Measurements from ENCODE around the gene ZHX3. TPM values are rescaled to one million over a fixed set of nuclear protein-coding genes. Genes with fewer than 3 reads are reported as not detected.
A peak's percentile ranks its signal among the peaks of the same experiment; 100 is the strongest.

Gene ZHX3
- total and polyA plus RNA-seq, 2 of the 4 experiments (the other 2 are of a cell fraction) = 25.0 to 28.0 TPM

- TF ChIP-seq RCOR1 (IDR thresholded peaks at IDR 0.05; ENCODE audit: insufficient replicate concordance, low read length) = no peak
Observed at GRCh38 chr20:41145821-41146620, 171.5 kb downstream of the ZHX3 start (continued).

DNA sequence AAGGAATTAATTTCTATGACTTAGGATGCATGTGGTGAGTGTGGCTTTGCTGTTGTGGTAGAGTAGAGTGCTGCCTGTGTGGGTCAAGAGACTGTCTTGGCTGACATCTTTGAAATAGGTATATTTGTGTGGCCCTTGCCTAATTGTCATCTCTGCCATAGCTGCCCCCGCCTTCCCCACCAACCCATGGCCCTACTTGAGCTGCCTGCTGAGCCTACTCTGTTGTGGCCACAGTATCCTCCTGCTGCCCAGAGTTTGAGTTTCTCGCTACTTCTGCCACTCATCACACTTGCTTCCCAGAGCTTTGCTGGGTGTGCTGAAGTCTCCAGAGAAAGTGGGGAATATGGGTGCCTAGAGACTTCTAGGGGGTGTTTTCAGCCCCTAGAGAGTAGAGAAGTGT is 172.2 kb downstream of the ZHX3 start:
- H3K79me1 ChIP-seq (ENCODE audit: low read depth in 1 of 2, low read length in 2 of 2) = peaks cover 34 to 99% of the 10 kb centered on the region in 2 experiments
- TF ChIP-seq RFX5 (IDR thresholded peaks at IDR 0.05; ENCODE audit: low read depth, low read length) (no peak), CEBPB (IDR thresholded peaks at IDR 0.05; ENCODE audit: low read depth, low read length) (no peak), SMC3 (IDR thresholded peaks at IDR 0.05; ENCODE audit: low read depth, low read length) (no peak), POLR2A (IDR thresholded peaks at IDR 0.05; ENCODE audit: low read depth, low read length) (no peak), MAFK (IDR thresholded peaks at IDR 0.05; ENCODE audit: low read depth, low read length) (no peak), MXI1 (IDR thresholded peaks at IDR 0.05; ENCODE audit: borderline replicate concordance, low read depth, low read length) (no peak), CHD1 (IDR thresholded peaks at IDR 0.05; ENCODE audit: low read depth, low read length) (no peak), NFE2L2 (IDR thresholded peaks at IDR 0.05; ENCODE audit: low read depth, low read length) (no peak)
- TF ChIP-seq, protein P1, sequence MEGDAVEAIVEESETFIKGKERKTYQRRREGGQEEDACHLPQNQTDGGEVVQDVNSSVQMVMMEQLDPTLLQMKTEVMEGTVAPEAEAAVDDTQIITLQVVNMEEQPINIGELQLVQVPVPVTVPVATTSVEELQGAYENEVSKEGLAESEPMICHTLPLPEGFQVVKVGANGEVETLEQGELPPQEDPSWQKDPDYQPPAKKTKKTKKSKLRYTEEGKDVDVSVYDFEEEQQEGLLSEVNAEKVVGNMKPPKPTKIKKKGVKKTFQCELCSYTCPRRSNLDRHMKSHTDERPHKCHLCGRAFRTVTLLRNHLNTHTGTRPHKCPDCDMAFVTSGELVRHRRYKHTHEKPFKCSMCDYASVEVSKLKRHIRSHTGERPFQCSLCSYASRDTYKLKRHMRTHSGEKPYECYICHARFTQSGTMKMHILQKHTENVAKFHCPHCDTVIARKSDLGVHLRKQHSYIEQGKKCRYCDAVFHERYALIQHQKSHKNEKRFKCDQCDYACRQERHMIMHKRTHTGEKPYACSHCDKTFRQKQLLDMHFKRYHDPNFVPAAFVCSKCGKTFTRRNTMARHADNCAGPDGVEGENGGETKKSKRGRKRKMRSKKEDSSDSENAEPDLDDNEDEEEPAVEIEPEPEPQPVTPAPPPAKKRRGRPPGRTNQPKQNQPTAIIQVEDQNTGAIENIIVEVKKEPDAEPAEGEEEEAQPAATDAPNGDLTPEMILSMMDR (conservative IDR thresholded peaks at IDR 0.05; ENCODE audit: low read depth, low read length) = no peak
- H3K56ac ChIP-seq (ENCODE audit: extremely low read depth, insufficient read depth, low read length) = no peak overlapping the region
- dilution Hi-C loops (cut with HindIII; ENCODE audit: low sequenced_read_pairs, unreplicated experiment) = no loop called here
- DNase-seq (no peak), ATAC-seq (ENCODE audit: low read depth) (no peak)
- H3K18ac ChIP-seq (ENCODE audit: low read depth, low read length) = no peak overlapping the region
- H3K27ac ChIP-seq (ENCODE audit: insufficient read depth, low read length) = no peak overlapping the region
- no peak overlapping the region for H3K4me3 ChIP-seq (ENCODE audit: insufficient read depth, low read depth, low read length)
- H4K8ac ChIP-seq (ENCODE audit: low read depth in 2 of 2, low read length in 2 of 2) = no peak overlapping the region
- no peak overlapping the region for H2AK5ac ChIP-seq (ENCODE audit: low read depth, low read length)
- H2BK5ac ChIP-seq (ENCODE audit: low read depth, low read length, poor library complexity, severe bottlenecking) = no peak overlapping the region
- no peak overlapping the region for H4K5ac ChIP-seq (ENCODE audit: low read depth, low read length)
- H3K27me3 ChIP-seq (ENCODE audit: control insufficient read depth, insufficient read depth, low read length) = no peaks in the 10 kb centered on the region
- H4K20me1 ChIP-seq (ENCODE audit: insufficient read depth, low read length) = peaks cover 100% of the 10 kb centered on the region
- H3K23ac ChIP-seq (ENCODE audit: low read depth, low read length) = peak overlapping the region; percentile 14; the same call in 1 of the 2 replicates
- H3K9me1 ChIP-seq (ENCODE audit: insufficient read depth, low read length) = peaks cover 62% of the 10 kb centered on the region
- POLR2A ChIA-PET (ENCODE audit: unreplicated experiment) = no interaction called here
- H3K4me1 ChIP-seq (ENCODE audit: control insufficient read depth, insufficient read depth, low read length) = peaks cover 17% of the 10 kb centered on the region
- CTCF ChIA-PET = no interaction called here
- intact Hi-C loops (cut with micrococcal nuclease) = no loop called here
- H2AK9ac ChIP-seq (replicated peaks; ENCODE audit: low read depth, low read length, poor library complexity) = no peak overlapping the region
- H3K9ac ChIP-seq (ENCODE audit: low read depth, low read length) = no peak overlapping the region
- no peak overlapping the region for H3K14ac ChIP-seq (replicated peaks; ENCODE audit: low read depth, low read length)
- no peak overlapping the region for H2AFZ ChIP-seq (replicated peaks; ENCODE audit: low read length, poor library complexity)
- no peak overlapping the region for H2BK120ac ChIP-seq (ENCODE audit: low read depth, low read length)
- peaks cover 6% of the 10 kb centered on the region; the same call in 1 of the 2 replicates for H3K36me3 ChIP-seq (ENCODE audit: control insufficient read depth, insufficient read depth, low read length)
- in situ Hi-C loops (cut with MboI; ENCODE audit: low sequenced_read_pairs) = no loop called here
- no peaks in the 10 kb centered on the region for H3K9me3 ChIP-seq (ENCODE audit: control insufficient read depth, insufficient read depth, low read length)
- no peak overlapping the region for H2BK20ac ChIP-seq (ENCODE audit: low read depth, low read length)
- no peak overlapping the region for H4K91ac ChIP-seq (ENCODE audit: insufficient read depth, low read depth, low read length)
- H3K4ac ChIP-seq (ENCODE audit: low read depth, low read length) = no peak overlapping the region
- BruUV-seq (replicated peaks) = no TSS peak
- no CpG with 5 or more reads among the region's 2 CpGs for WGBS, 2 experiments (ENCODE audit: extremely low coverage in 2 of 2, insufficient read length in 1 of 2)
- H2BK15ac ChIP-seq (ENCODE audit: low read depth, low read length) = no peak overlapping the region
- no peak overlapping the region for H3K4me2 ChIP-seq (ENCODE audit: low read depth, low read length)
